MM.1S (cell line): Measurements from ENCODE around the gene SSBP4.

Experiments used
- EZH2 ChIP-seq: fragments of 300-600 bp; sonication (generic); optimal IDR thresholded peaks from 2 replicates; pipeline ENCODE3; 2017; ENCODE audit warnings: low read depth, mild to moderate bottlenecking, antibody characterized with exemption, low read length, mixed read lengths
- TF ChIP-seq, protein P1 (sequence below): fragments of 300-600 bp; sonication (generic); IDR thresholded peaks from 2 replicates; pipeline ENCODE4 v1.5.1; 2016; ENCODE audit warnings: antibody characterized with exemption, low read length, mixed read lengths

DNA sequence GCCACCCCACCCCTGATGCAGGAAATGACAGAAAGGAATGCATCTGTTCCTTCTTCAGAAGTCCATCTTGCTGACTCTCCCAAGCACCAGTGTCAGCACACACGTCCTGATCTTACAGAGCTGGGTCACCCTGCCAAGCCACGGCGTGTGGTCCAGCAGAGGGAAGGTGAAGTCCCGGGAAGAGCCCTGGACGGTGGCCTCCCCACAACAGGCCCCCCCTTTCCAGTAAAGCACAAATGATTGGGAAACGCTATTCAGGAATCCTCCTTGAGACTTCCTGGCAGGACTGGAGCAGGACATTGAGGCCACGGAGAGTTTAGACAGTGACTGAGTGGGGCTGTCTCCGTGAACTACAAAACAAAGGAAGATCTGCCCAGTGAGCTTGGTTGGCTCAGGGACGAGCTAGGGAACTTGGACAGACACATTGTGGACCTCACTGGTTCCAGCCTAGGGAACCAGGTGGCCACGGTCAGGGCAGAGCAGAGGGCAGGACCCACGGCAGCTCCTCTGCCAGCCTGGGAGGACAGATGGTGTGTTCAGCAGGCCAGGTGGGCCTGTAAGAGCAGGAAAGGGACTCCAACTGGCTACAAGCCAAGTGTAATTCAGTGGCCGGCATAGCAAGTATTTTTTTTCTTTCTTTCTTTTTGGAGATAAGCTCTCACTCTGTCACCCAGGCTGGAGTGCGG is 61.0 kb downstream of the SSBP4 start:
- TF ChIP-seq, protein P1, sequence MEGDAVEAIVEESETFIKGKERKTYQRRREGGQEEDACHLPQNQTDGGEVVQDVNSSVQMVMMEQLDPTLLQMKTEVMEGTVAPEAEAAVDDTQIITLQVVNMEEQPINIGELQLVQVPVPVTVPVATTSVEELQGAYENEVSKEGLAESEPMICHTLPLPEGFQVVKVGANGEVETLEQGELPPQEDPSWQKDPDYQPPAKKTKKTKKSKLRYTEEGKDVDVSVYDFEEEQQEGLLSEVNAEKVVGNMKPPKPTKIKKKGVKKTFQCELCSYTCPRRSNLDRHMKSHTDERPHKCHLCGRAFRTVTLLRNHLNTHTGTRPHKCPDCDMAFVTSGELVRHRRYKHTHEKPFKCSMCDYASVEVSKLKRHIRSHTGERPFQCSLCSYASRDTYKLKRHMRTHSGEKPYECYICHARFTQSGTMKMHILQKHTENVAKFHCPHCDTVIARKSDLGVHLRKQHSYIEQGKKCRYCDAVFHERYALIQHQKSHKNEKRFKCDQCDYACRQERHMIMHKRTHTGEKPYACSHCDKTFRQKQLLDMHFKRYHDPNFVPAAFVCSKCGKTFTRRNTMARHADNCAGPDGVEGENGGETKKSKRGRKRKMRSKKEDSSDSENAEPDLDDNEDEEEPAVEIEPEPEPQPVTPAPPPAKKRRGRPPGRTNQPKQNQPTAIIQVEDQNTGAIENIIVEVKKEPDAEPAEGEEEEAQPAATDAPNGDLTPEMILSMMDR, result no peak
- no peak for TF ChIP-seq EZH2
